Right ventricle myocardium superior (tissue), 1 donor: ENCODE results near the gene DUOX2. TPM values are rescaled to one million over a fixed set of nuclear protein-coding genes. Genes with fewer than 3 reads are reported as not detected.
A peak's percentile ranks its signal among the peaks of the same experiment; 100 is the strongest.

Experiments
- ATAC-seq: fragments of 200-7000 bp; cut with Tn5 transposase; one replicate; pipeline ENCODE4 v1.9.1; 2020; ENCODE audit warnings: mild to moderate bottlenecking; ENCODE audit not compliant: poor library complexity
- DNase-seq: peaks from one replicate; pipeline ENCODE4 v3.0.0-alpha.2; 2020
- intact Hi-C: fragments of 100-400 bp; cut with DNase I; formaldehyde crosslinking; loops from one replicate; pipeline ENCODE4 v1.11.2; 2022
- long read RNA-seq: library from polyadenylated mRNA; unstranded; transcript quantifications from one replicate; pipeline ENCODE4 v2.0.0, GENCODE V29; 2021
- total RNA-seq: library from RNA; stranded (reverse); fragmentation: NEBNext Ultra II Directional; extraction: Animal tissue kit (Norgen Biotek cat#: 25700); gene quantifications from one replicate; pipeline ENCODE4 v1.2.1, GENCODE V29; 2021
- donor health status: DM: no; HTN: yes; CAD: no; lungs with severe emphysema.

The DUOX2 gene
- 0.08 TPM for total RNA-seq
- long read RNA-seq, result 0 reads

- ATAC-seq (no peak), DNase-seq (no peak)
- intact Hi-C loops, result loop anchor here (10.0 kb wide), 1 partner anchor 69 kb away; no protein-coding TSS in a partner anchor
Measured at GRCh38 chr15:45114076-45114750, at the start of gene DUOX2, which contains the start of gene DUOXA2. Gene DUOX2 (minus strand): TSS chr15:45114172. CDS start chr15:45113411, 761 bp downstream. Gene DUOXA2 (plus strand): TSS chr15:45114326. CDS start chr15:45114606, 280 bp downstream.

GRCh38 chr15:45163508-45163856 is 49.5 kb upstream of the DUOX2 start:
- ATAC-seq (no peak), DNase-seq (no peak)
- intact Hi-C loops, result no loop called here

- DNase-seq (peak; percentile 84), ATAC-seq (peak; percentile 67)
- intact Hi-C loops, result no loop called here
Measured at GRCh38 chr15:45162771-45163507, 49.0 kb upstream of the DUOX2 start.

- ATAC-seq, result no peak
- no peak for DNase-seq
- intact Hi-C loops, result no loop called here
Measured at GRCh38 chr15:45161666-45162065, 47.7 kb upstream of the DUOX2 start.

GRCh38 chr15:45157974-45158373 is 44.0 kb upstream of the DUOX2 start:
- intact Hi-C loops, result no loop called here
- DNase-seq, result no peak
- no peak for ATAC-seq

- ATAC-seq, result no peak
- no peak for DNase-seq
- intact Hi-C loops, result no loop called here
Measured at GRCh38 chr15:45156744-45157455, 42.9 kb upstream of the DUOX2 start.

GRCh38 chr15:45155739-45156138 is 41.8 kb upstream of the DUOX2 start:
- intact Hi-C loops, result no loop called here
- no peak for ATAC-seq
- DNase-seq, result no peak

- intact Hi-C loops, result no loop called here
- ATAC-seq (no peak), DNase-seq (no peak)
Measured at GRCh38 chr15:45151998-45152828, 38.2 kb upstream of the DUOX2 start.

GRCh38 chr15:45150997-45151396 is 37.0 kb upstream of the DUOX2 start:
- ATAC-seq (no peak), DNase-seq (no peak)
- intact Hi-C loops, result no loop called here

GRCh38 chr15:45150481-45150880 is 36.5 kb upstream of the DUOX2 start:
- ATAC-seq (no peak), DNase-seq (no peak)
- intact Hi-C loops, result no loop called here

GRCh38 chr15:45149060-45149459 is 35.1 kb upstream of the DUOX2 start:
- DNase-seq, result no peak
- no peak for ATAC-seq
- intact Hi-C loops, result no loop called here

GRCh38 chr15:45148076-45149059 is 34.4 kb upstream of the DUOX2 start:
- ATAC-seq, result no peak
- no peak for DNase-seq
- intact Hi-C loops, result no loop called here

GRCh38 chr15:45147606-45148005 is 33.6 kb upstream of the DUOX2 start:
- intact Hi-C loops, result no loop called here
- no peak for ATAC-seq
- DNase-seq, result no peak

- intact Hi-C loops, result no loop called here
- DNase-seq (no peak), ATAC-seq (no peak)
Measured at GRCh38 chr15:45146405-45146804, 32.4 kb upstream of the DUOX2 start.

GRCh38 chr15:45144775-45145174 is 30.8 kb upstream of the DUOX2 start:
- ATAC-seq, result no peak
- no peak for DNase-seq
- intact Hi-C loops, result no loop called here

GRCh38 chr15:45143946-45144345 is 30.0 kb upstream of the DUOX2 start:
- DNase-seq (no peak), ATAC-seq (no peak)
- intact Hi-C loops, result no loop called here

- intact Hi-C loops, result no loop called here
- DNase-seq (no peak), ATAC-seq (no peak)
Measured at GRCh38 chr15:45143056-45143455, 29.1 kb upstream of the DUOX2 start.

- DNase-seq (no peak), ATAC-seq (no peak)
- intact Hi-C loops, result no loop called here
Measured at GRCh38 chr15:45141386-45141785, 27.4 kb upstream of the DUOX2 start.
